HG03469 (cell line): ENCODE data around the gene MCM10.

Experiments used
- ATAC-seq: cut with Tn5 transposase; IDR thresholded peaks from one replicate; pipeline ENCODE4 v1.9.1; 2021; ENCODE audit warnings: mild to moderate bottlenecking, moderate library complexity, moderate number of reproducible peaks; ENCODE audit not compliant: unreplicated experiment

The MCM10 gene

DNA sequence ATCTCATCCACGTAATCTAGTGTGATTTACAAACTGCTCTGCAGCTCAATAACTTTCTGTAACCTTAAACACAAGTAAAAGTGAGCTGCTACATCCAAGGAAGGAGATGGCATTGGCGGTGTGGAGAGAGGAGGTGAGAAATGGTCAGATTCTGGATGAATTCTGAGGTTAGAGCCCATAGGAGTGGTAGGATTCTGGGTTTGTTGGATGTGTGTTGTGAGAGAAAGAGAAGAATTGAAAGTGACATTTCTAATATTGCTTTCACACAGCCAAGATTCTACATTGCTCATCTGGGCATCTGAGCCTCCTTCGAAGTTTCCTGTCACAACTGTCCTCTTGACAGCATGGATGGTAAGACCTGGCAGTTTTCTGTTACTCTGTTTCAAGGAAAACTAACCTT lies 2.5 kb downstream of the MCM10 start:
- no peak for ATAC-seq

DNA sequence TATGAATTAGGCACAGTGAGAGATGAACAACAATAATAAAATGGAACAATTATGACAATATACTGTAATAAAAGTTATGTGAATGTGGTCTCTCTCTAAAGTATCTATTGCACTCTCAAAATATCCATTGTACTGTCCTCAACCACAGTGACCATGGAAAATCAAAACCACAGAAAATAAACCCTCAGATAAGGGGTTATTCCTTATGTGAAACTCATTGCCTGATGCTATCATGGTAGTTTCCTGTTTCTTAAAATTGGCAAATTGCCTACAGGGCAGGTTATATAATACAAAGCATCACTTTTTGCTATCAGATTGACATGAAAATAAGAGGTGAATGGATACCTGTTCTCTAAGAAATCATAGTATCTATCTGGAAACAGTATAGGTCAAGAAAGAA lies 3.8 kb downstream of the MCM10 start:
- no peak for ATAC-seq

DNA sequence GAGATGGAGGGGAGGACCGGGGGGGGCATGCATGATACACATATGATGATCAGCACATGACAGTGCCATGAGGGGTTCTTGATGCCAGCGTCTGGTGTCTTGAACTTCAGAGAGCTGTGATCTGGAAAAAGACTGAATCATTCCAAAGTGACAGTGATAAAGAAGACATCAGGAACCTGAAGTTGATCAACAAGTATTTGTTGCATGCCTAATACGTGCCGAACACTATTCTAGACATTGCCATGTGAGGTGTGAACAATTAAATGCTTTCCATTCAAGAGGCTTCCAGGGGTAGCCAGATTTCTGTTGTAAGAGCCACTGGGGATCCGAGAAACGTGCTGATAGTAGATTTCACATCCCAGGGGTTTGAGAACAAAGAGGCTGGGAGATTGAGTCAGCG lies 6.2 kb downstream of the MCM10 start:
- ATAC-seq = no peak

DNA sequence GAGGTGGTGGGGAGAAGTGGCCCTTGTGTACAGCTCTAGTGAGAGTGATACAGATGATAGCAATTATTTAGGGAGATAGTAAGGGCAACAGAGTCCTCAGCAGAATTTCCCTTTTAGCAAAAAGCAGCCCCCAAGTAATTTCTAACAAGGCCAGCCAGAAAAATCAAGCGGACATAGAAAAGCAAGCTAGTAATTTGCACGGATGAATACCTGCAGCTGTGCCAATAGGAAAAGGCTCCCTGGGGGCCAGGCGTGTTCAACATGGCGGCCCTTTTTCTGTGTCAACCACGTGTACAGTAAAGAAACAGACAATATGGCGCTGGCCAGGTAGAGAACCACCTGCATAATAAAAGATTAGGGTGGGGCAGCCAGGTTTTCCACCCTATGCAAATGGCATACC lies 7.4 kb downstream of the MCM10 start:
- ATAC-seq = no peak

DNA sequence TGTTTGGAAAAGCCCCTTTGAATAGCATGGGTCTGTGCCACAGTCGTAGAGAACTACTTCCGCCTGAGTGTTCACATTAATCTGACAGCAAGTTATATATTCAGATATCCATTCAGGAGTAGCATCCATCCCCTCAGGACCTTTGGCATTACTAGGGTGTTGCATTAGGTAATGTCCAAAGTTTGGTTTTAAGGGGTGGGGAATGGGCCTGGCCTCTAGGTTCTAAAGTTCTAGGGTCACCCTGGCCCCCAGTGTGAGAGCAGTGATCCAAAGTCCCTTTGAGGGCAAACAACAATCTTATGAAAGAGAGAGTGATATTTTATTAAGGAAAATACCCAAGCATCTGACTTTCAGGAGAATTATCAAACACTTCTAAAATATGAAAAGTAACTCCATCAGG lies 12.3 kb downstream of the MCM10 start:
- no peak for ATAC-seq

DNA sequence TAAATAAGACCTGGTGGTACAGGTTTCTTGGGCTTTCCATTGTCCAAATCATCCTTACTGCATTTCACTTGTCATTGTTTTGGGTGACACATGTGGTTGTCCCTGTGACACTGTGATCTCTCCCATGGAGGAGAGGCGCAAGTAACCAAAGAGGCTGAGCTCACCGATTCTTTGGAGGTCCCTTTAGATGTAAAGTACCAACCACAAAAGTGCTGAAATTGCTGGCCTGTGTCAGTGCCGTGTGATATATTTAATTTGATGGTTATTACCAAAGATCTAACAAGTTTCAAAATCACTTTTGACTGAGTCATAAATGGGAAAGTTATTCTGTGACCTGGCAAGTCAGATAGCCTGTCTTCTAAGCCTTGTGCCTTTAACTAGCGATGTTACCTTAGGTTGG lies 19.4 kb downstream of the MCM10 start:
- no peak for ATAC-seq

DNA sequence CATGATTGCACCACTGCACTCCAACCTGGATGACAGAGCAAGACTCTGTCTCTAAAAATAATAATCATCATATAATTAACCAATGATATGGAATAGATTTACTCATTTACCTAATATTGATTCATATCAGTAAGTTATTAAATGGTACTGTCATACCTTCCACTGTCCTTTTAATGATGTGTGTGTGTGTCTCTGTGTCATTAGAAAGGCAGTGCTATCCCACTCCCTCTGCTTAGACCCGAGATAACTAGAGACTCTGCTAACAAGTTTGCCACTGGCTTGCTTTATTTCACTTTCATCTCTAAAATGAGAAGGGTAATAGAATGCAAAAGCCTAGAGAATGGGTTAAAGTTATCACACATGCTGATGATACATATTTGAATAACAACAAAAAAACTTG lies 21.1 kb downstream of the MCM10 start:
- ATAC-seq = no peak

DNA sequence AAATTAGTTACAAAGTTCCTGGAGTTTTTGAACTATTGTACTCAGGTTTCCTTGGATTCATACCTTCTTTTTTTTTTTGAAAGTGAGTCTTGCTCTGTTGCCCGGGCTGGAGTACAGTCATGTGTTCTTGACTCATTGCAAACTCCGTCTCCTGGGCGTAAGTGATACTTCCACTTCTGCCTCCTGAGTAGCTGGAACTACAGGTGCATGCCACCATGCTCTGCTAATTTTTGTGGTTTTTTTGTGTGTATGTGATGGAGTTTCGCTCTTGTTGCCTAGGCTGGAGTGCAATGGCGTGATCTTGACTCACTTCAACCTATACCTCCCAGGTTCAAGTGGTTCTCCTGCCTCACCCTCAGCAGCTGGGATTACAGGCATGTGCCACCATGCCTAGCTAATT lies 22.3 kb downstream of the MCM10 start:
- ATAC-seq = no peak

DNA sequence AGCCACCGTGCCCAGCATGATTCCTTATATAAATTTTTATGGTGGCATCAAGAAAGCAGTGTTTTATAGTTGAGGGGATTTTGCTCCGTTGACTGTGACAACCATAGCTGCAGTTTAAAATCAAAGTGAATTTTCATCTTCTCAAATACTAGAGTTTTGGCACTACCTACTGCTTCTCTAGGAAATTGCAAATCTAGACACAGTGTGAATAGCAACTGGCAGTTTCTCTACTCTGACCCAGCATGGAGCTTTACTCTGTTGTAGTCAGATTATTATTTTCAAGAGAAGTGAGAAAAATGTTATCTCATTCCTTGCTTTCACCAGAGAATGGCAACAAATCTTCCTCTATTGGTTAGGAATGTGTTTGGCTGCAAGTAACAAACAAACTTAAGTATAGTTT lies 22.9 kb downstream of the MCM10 start:
- no peak for ATAC-seq

DNA sequence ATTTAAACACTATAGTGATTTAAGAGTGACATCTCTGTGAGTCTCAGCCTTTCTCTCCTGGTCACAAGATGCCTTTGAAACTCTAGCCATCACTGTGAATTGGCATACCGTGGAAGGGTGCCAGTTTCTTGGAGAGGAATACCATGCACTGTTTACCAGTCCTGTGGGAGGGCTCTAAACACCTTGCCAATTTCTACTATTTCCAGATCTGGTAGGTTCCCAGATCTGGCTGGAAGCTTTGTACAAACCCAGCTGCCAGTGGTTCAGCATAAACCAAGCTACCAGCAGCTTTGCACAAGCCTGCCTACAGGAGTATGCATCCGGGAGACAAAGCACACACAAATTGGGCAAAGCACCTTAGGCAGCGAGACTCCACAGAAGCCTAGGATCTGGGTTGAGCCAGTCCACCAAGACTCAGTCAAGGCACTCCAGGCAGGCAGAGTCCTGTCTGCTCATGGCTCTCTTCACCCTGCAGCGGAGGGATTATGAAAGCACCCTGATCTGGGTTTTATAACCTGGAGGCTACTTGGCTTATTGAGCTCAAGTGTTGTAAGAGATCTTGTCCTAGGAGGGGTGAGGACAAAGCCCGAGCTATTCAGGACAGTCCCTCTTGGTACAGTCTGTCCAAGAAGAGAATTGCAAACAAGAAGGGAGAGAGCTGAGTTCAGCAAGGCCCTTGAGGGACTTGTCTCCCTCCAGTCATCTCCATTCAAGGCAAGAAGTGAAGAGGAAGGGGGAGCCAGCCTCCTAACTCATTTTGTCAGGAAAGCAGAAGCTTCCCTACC lies 23.6 kb downstream of the MCM10 start:
- no peak for ATAC-seq

DNA sequence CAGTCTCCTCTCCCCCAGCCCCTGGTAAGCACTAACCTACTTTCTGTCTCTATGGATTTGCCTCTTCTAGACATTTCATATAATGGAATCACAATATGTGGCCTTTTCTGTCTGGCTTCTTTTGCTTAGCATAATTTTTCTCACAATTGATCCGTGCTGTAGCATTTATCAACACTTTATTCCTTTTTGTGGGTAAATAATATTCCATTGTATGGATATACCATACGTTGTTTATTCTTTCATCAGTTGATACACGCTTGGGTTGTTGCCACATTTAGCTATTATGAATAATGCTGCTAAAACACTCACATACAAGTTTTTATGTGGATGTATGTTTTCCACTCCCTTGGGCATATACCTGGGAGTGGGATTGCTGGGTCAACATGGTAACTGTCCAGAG lies 25.8 kb downstream of the MCM10 start:
- ATAC-seq = no peak

DNA sequence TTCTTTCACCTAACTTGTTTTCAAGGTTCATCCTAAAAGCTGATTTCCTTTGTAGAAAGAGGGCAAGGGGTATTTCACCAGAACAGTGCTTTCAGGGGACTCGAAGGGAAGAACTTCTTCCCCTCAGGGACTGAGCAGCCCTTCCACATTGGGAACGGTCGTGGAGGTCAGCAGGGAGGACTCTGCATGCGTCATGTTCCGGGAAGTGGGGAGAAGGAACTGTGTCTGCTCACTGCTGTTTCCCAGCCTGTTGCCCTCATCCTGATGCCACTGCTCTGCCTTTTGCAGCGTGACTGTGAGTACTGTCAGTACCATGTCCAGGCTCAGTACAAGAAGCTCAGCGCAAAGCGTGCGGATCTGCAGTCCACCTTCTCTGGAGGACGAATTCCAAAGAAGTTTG lies 27.2 kb downstream of the MCM10 start:
- no peak for ATAC-seq

DNA sequence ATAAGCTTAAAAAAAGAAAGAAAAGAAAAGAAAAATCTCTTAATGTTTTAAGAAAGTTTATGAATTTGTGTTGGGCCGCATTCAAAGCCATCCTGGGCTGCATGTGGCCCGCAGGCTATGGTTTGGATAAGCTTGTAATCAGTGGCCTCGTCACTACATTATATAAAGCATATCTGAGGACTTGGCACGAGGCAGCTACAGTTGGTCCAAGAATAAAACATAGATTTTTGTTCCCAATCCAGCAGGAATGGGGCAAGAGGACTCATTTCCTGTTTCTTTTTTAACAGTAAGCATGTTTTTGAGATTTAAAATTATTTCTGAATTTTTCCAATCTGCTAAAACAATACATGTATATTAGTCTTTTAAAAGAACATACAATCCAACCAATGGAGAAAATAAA lies 28.6 kb downstream of the MCM10 start:
- ATAC-seq = no peak

DNA sequence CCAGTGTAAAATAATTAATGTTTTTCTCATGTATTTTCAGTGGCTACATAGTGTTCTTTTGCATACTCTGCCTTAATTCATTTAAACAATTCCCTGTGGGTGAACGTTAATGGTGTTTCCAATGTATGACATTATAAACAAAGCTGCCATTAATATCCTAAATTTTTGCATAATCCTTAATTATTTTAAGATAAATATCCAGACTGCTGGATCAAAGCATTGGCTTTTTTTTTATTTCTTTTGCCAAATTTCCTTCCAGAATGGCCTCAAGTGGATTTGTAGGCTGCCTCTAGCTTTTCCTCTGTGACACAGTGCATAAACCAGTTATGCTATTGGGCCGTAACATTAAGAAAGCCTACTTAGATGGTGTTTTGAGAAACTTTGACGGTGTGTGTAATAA lies 29.5 kb downstream of the MCM10 start:
- ATAC-seq = no peak

DNA sequence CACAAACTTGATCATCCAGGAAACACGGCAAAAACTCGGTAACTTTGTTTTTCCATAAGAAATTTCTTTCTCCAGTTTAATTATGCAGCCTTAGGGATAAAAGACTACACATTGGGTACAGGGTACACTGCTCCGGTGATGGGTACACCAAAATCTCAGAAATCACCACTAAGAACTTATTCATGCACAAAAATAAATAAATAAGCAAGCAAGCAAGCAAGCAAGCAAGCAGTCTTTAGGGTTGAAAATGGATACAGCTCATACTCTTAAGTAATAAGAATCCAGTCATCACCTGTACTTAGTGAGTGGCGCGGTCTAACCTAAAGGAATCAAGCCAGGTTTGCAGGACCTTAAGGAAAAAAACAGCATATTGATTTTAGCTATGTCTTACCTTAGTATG lies 30.0 kb downstream of the MCM10 start:
- no peak for ATAC-seq

DNA sequence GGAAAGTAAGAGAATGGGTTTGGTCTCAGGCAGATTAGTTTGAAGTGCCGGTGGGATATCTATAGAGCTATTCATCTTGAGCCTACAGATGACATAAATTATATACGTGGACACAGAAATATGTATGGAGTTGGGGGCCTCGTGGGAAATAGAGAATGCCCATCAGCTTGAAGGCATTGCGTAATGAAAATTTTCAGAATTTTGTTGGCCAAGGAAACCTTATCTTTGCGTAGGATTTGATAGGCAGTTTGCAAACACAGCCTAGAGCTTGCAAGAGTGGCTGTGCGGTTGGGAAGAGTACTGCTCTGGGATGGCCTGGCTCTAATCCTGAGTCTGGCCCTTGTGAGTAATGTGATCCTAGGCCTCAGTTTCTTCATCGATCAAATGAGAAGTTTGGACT lies 32.3 kb downstream of the MCM10 start:
- no peak for ATAC-seq

DNA sequence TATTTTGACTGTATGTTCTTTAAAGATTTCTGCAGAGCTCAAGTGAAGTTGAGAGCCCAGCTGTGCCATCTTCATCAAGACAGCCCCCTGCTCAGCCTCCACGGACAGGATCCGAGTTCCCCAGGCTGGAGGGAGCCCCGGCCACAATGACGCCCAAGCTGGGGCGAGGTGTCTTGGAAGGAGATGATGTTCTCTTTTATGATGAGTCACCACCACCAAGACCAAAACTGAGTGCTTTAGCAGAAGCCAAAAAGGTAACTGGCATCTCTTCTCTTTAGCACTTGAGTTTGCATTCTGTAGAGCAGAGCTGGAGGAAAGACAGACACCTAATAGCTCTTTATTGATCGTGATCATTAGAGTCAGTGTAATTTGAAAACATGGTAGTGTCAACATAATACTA lies 33.7 kb downstream of the MCM10 start:
- ATAC-seq = no peak

DNA sequence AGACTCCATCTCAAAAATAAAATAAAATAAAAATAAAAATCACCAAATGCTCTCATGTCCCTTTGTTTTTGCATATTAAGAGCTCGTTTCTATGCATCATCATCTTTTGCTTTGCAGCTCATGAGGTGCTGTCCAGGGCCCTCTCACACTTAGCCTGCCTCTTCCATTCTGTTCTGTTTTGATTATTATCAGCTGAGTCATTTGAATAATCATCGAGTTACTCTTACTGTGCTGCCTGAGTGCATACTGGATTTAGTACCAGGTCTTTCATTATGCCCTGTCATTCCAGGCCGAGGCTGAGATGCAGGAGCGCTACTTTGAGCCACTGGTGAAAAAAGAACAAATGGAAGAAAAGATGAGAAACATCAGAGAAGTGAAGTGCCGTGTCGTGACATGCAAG lies 39.8 kb downstream of the MCM10 start:
- no peak for ATAC-seq

DNA sequence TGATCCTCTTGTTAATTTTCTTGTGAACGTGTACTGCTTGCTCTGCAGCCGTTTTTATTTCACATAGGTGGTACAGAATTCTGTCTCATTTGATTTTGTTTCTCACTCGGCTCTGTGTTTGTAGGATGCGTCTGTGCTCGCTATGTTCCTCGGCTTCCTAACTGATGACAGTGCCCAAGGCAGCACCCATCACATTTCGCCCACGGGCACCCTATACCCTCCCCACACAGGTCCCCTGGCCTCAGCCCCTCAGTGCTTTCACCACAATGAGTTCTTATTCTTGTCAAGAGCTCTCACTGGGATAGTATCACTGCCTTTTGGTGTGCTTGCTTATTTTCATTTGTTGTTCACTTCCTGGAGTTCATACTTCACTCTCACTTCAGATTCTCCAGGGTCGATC lies 44.7 kb downstream of the MCM10 start:
- ATAC-seq = no peak

DNA sequence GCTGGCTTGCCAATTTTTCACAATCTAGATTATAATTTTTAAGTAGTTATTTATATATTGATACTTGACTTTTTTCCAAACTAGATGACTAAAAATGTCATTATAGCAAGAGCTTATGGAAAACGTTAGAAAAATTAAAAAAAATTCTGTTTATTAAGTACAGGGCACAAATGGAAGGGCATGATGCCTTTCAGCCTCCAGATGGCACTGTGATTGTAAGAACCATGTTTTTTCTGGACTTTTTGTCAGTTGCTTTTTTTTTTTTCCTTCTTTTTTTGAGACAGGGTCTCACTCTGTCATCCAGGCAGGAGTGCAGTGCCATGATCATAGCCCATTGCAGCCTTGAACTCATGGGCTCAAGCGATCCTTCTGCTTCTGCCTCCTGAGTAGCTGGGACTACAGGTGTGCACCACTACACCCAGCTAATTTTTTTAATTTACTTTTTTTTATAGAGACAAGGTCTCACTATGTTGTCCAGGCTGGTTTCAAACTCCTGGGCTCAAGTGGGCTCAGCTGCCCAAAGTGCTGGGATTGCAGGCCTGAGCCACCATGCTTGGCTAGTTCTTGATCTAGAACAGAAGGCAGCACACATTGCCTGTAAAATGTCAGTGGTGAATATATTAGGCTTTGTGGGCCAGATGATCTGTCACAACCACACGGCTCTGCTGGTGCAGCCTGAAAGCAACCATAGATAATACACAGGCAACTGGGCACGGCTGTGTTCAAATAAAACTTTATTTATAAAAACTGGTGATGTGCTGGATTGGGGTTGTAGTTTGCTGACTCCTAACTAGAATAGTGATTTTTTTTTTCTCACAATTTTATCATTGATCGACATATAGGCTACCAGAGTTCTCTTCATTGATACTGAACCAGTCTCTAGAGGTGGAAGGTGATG lies 45.4 kb downstream of the MCM10 start:
- no peak for ATAC-seq

DNA sequence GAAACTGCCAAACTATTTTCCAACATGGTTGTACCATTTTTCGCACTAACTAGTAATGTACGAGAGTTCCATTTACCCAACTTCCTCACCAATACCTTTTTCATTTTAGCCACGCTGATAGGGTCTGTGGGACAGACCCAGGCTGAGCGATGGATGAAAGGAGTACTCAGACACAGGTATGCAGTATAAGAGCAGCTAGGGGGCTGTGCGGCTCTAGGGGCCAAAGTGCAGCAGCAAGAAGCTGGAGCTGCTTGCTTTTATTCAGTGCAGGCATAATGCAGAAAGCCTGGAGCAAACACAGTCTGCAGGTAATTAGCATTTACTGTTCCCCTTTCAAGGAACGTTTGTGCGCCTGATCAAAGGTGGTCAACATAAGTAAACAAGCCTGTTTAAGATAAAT lies 51.8 kb downstream of the MCM10 start:
- ATAC-seq = no peak

DNA sequence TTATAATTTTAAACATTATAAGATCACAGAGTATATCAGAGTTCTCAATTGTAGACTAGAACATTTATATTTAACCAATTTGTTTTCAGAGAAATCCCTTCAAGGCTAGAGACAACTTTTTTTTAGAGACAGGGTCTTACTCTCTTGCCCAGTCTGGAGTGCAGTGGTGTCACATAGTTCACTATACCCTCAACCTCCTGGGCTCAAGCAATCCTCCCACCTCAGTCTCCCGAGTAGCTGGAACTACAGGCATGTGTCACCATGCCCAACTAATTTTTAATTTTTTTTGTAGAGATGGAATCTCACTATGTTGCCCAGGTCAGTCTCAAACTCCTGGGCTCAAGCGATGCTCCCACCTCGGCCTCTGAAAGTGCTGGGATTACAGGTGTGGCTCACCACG lies 57.5 kb downstream of the MCM10 start:
- ATAC-seq = no peak
